NCI-H2227 (cell line): Measurements from ENCODE around the gene BAIAP2L1.
"Not testable (repeated sequence)": the region's sequence is repeated elsewhere in the genome, so short reads cannot be mapped to it uniquely, and the experiment has no call there.

Experiments used
- DNase-seq: peaks from one replicate; lab custom pipeline; 2025; ENCODE audit not compliant: unreplicated experiment; lab: John Stamatoyannopoulos, UW

Gene BAIAP2L1

DNA sequence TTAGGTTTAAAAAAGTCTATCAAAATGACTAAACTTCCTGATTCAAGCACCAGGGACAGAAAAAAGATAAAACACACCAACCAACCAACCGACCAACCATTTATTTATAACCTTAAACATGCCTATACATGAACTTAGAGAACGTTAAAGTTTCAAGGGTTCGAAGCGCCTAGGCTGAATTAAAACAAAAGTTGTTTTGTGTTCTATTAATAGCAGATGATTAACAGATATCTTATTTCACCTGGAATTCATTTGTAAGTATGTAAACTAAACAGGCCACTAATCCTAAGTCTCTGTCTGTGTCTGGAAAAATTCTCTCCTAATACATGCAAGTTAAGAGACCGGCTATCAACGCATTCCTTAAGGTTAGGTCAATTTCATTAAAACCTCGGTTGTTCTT is 1.4 kb downstream of the BAIAP2L1 start:
- no peak for DNase-seq

DNA sequence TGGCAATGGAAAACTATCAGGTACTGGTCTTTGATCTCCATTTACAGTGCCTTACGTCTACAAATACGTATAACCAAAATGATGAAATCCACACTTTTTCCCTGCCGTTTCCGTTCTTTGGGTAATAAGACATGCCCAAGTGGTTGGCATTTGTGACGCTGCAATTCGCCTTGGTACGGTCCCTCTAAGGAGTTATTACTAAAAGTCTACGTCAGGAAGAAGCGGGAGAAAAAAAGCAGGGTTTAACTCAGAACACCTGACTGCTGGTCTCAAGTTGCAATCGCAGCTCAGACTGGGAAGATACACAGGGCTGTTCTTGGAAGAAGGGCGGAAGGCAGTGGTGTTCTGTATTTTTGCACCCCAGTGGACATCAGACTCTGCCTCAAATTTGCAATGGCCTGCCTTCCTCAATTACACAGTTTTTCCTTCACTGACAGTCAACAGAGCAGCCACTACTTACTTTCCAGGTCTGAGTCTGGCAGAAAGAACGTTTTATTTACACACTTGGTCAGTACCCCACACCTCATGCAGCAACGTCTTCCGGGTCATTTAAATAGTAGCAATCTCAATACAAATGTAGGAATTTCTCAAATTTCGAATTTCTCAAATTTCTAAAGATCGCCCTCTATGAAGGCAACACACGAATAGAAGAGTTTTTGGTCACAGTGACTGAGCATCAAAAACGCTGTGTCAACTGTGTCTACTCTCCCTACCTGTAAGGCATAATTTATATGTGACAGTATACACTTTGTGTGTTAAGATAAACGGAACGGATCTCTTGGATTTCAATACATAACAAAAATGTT is 2.1 kb downstream of the BAIAP2L1 start:
- DNase-seq: no peak

DNA sequence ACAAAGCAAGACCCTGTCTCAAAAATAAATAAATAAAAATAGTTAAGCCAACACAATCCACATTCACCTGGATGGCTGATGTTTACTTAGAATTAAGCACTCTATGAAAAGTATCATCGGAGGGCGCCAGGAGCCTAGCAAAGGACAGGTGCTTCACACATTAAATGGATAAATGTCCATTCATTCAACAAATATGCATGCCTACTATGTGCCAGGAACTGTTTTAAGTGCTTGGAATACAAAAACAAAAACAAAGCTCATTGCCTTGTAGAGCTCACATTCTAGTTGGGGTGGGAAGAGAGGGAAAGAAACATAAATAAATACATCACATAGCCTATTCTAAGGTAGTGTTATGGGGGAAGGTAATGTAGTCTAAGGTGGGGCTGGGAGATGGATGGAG is 4.1 kb downstream of the BAIAP2L1 start:
- DNase-seq: no peak

DNA sequence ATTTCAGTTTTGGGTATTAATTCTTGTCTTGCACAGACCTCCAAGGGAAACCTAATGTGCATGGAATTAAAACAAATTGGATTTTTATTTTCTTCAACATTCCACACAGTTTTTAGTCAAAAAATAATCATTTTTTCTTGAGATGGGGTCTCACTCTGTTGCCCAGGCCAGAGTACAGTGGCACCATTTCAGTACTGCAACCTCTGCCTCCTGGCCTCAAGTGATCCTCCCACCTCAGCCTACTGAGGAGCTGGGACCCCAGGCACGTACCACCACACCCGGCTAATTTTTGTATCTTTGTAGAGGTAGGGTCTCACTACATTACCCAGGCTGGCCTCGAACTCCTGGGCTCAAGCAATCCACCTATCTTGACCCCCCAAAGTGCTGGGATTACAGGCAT is 4.9 kb downstream of the BAIAP2L1 start:
- no peak for DNase-seq

DNA sequence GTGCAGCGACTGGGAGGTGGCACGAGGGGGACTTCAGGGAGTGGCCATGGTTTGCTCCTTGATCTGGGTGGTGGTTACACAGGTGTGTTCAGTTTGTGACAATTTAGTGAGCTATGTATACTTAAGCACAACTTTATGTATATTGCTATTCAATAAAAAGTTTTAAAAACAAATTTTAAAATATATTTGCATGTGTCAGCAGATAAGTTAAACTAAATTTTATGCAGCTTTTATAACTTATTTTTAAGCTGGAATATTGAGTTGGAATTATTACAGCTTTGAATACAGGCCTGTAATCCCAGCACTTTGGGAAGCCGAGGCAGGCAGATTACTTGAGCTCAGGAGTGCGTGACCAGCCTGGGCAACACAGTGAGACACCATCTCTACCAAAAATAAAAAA is 5.4 kb downstream of the BAIAP2L1 start:
- DNase-seq: no peak

DNA sequence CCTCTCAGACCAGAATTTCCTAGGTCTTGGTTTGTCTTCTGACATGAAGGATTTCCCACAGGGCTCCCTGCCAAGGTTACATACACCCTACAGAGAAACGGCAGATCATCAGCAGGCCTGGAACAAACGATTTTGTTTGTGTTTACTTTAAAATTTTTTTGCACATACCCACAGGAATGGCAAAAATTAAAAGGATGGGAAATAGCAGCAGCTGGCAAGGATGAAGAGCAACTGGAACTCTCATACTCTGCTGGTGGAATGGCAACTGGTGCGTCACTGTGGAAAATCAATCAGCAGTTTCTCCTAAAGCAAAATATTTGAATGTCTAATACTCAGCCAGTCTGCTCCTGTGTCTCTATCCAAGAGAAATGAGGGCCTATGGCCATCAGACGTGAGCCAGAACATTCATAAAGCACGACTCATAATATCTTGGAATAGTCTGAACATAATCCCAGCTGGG is 6.5 kb downstream of the BAIAP2L1 start:
- DNase-seq: no peak

DNA sequence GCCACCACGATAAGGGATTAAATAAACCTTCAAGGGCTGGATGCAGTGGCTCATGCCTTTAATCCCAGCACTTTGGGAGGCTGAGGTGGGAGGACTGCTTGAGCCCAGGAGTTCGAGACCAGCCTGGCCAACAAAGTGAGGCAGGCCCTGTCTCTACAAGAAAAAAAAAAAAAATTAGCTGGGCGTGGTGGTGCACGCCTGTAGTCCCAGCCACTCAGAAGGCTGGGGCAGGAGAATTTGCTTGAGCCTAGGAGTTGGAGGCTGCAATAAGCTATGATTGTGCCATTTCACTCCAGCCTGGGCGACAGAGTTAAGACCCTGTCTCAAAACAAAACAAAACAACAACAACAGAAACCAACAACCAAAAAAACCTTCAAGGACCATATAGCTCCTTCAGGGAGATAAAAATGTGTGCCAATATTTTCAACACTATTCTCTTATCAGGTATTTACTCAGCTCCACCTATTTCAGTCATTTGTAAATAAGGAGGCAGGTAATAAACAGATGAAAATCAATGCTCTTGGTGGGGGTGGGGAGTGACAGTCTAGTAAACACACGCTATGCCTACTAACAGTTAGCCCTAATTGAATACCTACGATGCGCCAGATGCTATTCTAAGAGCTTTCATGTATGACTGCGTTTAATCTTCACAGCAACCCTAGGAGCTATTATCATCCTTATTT is 13.2 kb downstream of the BAIAP2L1 start:
- DNase-seq: peak; percentile 69

DNA sequence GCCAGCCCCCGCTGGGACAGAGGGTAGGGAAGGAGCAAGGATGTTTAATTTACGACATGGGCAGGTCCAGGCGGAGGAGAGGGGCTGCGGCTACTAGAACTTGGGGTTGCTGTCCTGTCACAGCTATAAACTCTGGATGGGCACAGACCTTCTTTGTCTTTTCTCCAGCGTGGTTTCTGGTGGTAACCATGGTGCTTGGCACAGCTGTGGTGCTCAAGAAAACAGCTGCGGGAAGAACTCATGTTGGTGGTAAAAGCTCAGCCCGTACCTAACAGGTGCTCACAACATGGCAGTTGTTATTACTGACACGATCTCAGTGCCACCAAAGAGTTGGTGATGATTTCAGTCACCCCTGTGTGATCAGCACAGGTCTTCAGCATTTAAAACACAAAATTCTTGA is 13.8 kb downstream of the BAIAP2L1 start:
- no peak for DNase-seq

DNA sequence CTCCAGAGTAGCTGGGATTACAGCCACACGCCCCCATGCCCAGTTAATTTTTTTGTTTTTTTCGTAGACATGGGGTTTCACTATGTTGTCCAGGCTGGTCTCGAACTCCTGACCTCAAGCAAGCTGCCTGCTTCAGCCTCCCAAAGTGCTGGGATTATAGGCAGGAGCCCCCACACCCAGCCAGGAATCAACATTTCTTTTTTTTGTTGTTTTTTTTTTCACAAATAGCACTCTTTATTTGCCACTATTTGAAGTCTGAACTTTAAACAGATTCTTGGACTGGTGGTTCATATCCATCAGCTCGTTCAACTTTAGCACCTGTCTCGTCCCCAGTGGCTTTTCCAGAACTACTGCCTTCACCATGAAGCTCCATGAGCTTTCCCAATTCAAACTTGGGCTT is 15.4 kb downstream of the BAIAP2L1 start:
- not testable (repeated sequence) for DNase-seq

DNA sequence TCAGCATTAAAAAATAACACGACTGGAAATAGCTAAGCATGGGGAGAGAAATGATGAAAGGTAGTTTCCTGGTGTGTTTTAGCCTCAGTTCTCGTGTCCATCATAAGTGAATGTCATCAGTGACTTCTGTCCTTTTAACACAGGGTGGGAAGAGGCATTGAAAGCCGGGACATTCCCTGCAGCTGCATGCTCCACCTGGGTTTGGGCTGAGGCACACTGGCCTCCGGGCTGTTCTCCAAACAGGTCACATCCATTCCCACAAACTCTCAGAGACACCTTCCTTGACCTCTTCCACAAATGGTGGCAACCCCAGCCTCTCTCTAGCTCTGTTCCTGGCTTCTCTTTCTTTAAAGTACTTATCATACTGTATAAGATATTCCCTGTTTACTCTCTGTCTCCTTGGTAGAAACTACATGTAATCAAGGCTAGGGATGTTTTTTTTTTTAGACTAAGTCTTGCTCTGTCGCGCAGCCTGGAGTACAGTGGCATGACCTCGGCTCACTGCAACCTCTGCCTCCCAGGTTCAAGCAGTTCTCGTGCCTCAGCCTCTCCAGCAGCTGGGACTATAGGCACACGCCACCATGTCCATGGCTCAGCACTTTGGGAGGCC is 22.6 kb downstream of the BAIAP2L1 start:
- DNase-seq: no peak

DNA sequence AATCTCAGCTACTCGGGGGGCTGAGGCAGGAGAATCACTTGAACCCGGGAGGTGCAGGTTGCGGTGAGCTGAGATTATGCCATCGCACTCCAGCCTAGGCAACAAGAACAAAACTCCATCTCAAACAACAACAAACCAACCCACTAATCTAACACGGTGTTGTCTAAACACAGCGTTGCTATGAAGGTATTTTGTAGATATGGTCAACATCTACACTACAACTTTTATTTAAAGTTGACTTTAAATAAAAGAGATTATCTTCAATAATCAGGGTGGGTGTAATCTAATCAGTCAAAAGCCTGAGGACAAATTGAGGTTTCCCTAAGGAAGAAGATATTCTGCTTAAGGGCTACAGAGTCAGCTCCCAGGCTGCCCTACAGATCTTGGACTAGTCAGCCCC is 24.2 kb downstream of the BAIAP2L1 start:
- no peak for DNase-seq

DNA sequence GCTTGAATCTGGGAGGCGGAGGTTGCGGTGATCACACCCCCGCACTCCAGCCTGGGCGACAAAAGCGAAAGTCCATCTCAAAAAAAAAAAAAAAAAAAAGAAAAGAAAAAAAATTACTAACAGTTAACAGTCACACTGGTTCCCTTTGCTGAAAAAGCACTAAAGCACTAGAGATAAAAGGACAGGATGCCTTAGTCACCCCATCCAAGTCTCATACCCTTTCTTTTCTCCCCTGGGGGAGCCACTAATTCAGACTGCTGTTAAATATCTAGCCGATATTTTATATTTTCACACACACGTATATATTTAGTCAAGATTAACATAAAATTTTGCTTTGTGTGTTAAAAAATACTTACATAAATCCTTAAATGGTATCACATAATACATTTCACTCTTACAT is 25.2 kb downstream of the BAIAP2L1 start:
- DNase-seq: no peak

DNA sequence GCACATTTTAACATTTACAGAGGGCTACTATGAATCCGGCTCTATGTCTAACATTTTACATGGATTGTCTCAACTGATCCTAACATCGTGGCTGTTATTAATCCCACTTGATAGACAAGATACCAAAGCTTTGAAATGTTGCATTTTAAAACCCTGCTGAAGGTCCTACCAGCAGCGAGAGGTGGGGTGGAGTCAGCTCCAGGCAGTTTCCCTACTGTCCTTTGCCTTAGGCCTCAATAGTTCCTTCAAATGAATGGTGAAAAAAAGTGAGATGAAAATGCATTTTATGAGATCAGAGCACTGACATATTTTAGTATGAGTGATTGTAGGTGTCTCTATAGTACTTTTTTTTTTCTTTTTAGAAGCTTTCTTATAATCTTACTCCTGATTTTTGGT is 26.6 kb downstream of the BAIAP2L1 start:
- DNase-seq: no peak

DNA sequence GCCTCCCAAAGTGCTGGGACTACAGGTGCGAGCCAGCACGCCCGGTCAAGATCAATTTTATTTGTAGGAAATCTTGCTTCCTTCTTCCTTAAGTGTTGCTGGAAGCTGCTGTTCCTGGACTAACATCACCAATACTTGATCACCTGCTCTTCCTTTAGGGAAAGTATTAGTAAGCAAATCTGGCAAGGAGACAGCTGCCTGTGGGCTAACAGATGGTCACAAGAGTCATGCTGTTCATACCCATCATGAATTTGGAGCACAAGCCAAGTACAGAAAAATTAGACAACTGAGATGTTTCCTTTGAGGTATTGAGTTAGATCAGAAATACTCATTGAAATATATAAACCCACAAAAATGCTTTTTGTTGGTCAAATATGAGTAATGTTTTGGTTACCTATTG is 27.9 kb downstream of the BAIAP2L1 start:
- no peak for DNase-seq

DNA sequence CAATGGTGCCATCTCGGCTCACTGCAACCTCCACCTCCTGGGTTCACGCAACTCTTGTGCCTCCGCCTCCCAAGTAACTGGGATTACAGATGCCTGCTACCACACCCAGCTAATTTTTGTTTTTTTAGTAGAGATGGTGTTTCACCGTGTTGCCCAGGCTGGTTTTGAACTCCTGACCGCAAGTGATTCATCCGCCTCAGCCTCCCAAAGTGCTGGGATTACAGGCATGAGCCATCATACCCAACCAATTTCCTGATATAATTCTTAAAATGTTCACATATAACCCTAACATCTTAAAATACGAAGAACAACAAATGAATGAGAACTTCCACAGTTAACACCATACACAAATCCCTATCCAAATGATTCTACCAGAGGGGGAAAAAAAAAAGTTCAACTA is 31.2 kb downstream of the BAIAP2L1 start:
- DNase-seq: no peak

DNA sequence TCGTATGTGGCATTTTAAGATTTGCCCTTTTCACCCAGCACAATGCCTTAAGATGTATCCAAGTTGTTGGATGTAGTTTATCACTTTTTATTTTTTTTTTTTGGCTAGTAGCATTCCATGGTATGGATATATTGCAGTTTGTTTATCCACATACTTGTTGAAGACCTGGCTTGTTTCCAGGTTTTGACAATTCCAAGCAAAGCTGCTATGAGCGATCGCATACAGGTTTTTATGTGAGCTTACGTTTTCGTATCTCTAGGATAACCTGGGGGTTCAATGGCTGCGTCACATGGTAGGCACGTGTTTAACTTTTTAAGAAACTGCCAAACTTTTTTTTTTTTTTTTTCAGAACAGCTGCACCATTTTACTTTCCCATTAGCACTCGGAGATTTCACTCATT is 32.2 kb downstream of the BAIAP2L1 start:
- no peak for DNase-seq

DNA sequence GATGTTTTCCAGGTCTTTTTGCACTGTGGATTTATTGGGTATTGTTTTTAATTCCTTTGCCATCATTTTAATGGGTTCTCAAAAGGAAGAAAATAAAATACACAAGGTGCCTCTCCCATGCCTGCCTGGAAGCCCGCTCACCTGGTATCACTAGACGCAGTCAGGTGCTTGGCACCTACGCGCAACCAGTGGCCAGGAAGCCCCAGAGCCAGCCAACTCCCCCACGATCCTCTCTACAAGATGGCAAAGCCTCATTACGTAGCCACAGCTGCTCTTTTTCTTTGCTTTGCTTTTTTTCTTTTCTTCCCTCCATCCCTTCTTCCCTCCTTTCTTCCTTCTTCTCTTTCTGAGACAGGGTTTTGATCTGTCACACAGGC is 34.3 kb downstream of the BAIAP2L1 start:
- no peak for DNase-seq

DNA sequence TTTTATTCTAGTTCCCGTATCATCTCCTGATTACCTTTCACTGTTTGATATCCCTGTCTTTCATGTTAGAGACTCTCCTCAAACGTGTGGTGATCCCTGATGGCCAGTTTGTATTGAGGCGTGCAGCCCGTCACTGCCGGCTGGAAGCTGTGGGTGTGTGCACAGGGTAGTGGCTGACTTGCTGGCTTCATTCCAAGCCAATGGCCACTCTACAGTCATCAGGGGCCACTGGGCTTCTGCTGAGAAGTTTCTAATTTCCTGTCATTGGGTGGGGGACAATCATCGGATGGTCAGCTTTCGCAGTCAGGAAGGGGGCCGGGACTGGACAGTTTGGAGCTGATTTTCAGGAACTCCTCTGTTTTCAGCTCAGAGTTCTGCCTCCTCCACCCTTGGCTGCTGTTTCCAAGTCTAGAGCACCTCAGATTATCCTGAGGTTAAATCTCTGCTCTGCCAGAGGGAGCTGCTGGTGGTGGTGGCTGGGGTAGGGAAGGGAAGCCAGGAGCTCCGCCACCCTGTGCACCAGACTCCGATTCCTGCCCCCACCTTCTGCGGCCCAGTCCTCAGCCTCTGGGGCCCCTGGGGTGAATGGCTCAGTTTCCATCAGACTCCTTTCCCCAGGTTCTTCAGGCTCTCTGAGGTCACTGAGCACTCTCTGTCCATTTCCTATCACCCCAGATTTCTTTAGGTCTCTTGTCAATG is 34.9 kb downstream of the BAIAP2L1 start:
- no peak for DNase-seq

DNA sequence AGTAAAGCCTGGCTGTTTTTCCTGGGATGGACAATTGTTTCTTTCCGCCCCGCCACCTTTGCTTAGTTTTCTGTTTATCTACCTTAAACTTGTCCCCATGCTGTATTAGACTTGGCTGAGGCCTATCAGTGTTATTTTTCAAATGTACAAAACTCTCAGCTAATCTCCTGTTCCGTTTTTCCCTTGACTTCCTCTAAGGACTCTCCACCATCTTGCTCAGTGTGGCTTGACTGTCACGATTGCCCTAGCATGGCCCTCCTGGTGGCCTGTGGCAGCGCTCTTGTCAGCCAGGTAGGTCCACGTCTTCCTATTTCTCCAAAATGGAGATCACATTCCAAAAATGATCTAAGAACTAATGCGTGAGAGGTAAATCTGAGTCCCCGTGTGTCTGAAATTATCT is 36.7 kb downstream of the BAIAP2L1 start:
- no peak for DNase-seq

DNA sequence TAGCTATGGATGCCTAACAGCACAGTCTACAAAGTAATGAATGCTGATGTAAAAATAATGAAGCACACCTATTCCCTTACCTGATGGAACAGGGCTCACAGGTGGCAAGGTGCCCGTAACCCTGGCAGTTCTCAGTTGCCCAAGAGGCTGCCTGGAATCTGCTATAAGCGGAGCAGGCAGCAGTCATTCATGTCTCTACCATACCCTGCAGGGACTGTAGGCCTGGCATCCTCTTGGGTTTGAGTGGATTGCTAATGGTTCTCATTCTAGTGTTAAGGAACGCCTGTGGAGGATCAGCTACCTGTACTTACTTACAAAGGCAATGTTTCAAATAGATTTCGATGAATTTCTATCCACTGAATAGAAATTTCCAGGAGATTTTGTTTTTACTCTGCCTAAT is 38.4 kb downstream of the BAIAP2L1 start:
- DNase-seq: no peak

DNA sequence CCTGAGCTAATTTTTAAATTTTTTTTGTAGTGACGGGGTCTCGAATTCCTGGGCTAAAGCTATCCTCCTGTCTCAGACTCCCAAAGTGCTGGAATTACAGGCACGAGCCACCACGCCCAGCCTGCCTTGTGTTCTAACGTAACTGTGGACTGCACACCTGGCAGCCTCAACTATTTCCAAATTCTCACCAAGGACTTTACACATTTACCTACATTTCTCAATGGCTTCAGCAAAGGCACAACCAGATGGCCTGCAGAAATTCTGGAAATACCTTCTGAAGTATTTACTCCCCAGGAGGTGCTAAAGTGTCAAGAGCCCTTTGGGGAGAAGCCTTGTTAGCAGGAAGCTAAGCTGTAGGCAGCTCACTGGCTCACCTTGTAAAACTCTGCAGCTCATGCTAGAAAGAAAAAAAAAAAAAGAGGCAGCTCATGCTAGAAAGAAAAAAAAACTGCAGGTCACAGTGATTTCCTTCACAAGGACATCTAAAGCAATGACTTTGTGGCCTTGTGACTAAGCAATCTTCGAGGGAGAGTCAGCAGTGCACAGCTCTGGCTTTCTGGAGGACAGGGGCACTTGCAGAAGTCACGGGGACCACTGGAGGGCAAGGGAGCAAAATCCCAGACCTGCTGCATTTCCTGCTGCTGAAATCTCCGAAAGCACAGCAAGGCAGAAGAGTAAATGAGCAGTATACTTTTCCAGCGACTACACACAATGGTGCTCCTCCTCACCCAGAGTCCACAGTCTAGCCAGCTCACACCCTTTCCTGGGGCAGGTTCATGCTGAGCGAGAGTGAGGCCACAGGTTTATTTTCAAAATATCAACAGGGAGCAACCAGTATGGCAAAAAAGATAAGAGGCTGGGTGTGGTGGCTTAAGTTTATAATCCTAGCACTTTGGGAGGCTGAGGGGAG is 40.4 kb downstream of the BAIAP2L1 start:
- no peak for DNase-seq
